LNCaP clone FGC (cell line): ENCODE results near the gene RPA1.

ENCODE experiments used
- DNase-seq: peaks from one replicate; pipeline ENCODE4 v3.0.0-alpha.2; 2011; ENCODE audit warnings: low read depth
- H3K4me3 ChIP-seq: 2 replicates; pipeline ENCODE4 v1.5.1; 2011; ENCODE audit warnings: mild to moderate bottlenecking, low read depth, low read length, control low read depth
- CTCF ChIP-seq: IDR thresholded peaks from 2 replicates; pipeline ENCODE4 v1.5.1; 2012; ENCODE audit warnings: mild to moderate bottlenecking; ENCODE audit not compliant: control insufficient read depth, insufficient read depth; ENCODE audit errors: extremely low read depth

RPA1 gene

GRCh38 chr17:1865252-1866037 is 35.6 kb downstream of the RPA1 start:
- peak; percentile 62 for TF ChIP-seq CTCF
- DNase-seq, result peak; percentile 11
- H3K4me3 ChIP-seq, result no peak overlapping the region

- no peak for DNase-seq
- TF ChIP-seq CTCF, result no peak
- H3K4me3 ChIP-seq, result no peak overlapping the region
Observed at GRCh38 chr17:1867307-1867706, 37.5 kb downstream of the RPA1 start.

GRCh38 chr17:1868090-1868489 is 38.3 kb downstream of the RPA1 start:
- TF ChIP-seq CTCF, result no peak
- no peak for DNase-seq
- H3K4me3 ChIP-seq, result no peak overlapping the region

GRCh38 chr17:1870592-1870991 is 40.8 kb downstream of the RPA1 start:
- TF ChIP-seq CTCF, result no peak
- H3K4me3 ChIP-seq, result no peak overlapping the region
- no peak for DNase-seq

GRCh38 chr17:1871756-1872155 is 42.0 kb downstream of the RPA1 start:
- DNase-seq, result no peak
- no peak overlapping the region for H3K4me3 ChIP-seq
- TF ChIP-seq CTCF, result no peak

GRCh38 chr17:1872254-1872653 is 42.4 kb downstream of the RPA1 start:
- no peak for DNase-seq

More at GRCh38 chr17:1872254-1872653, 42.4 kb downstream of the RPA1 start:
- no peak overlapping the region for H3K4me3 ChIP-seq
- no peak for TF ChIP-seq CTCF
